GM10248 (cell line): ENCODE measurements around the gene ZNF718.

Experiments
- CTCF ChIA-PET: fragments of 300-600 bp; sonication (Branson Sonifier 250); formaldehyde crosslinking; extraction: SDS; loops from one replicate; lab custom pipeline; 2021; ENCODE audit warnings: antibody characterized with exemption; lab: Yijun Ruan, JAX
- POLR2A ChIA-PET: fragments of 350-650 bp; sonication (Branson Sonifier 250); formaldehyde crosslinking; extraction: SDS; loops from one replicate; lab custom pipeline; 2020; ENCODE audit warnings: antibody characterized with exemption; lab: Yijun Ruan, JAX
- DNase-seq: peaks from one replicate; pipeline ENCODE4 v3.0.0; 2012; ENCODE audit errors: extremely low spot score
- CTCF ChIP-seq: IDR thresholded peaks from 2 replicates; pipeline ENCODE4 v1.5.1; 2012; ENCODE audit warnings: mild to moderate bottlenecking, low read depth; ENCODE audit errors: extremely low read depth, missing control alignments, control extremely low read depth

ZNF718 gene

GRCh38 chr4:107444-108429, 16.6 kb upstream of the ZNF718 start:
- DNase-seq = no peak
- CTCF ChIA-PET = no interaction called here
- POLR2A ChIA-PET = no interaction called here
- no peak for TF ChIP-seq CTCF

- CTCF ChIA-PET = interaction anchor here (1.2 kb wide), 1 partner anchor 13 kb away, joined by 3 read pairs; no protein-coding TSS in a partner anchor
- POLR2A ChIA-PET = no interaction called here
- no peak for DNase-seq
- no peak for TF ChIP-seq CTCF
These were observed 11.5 kb upstream of the ZNF718 start for GRCh38 chr4:112771-113170.

GRCh38 chr4:113732-114131, 10.6 kb upstream of the ZNF718 start:
- DNase-seq = no peak
- TF ChIP-seq CTCF = no peak

GRCh38 chr4:114149-114548, 10.2 kb upstream of the ZNF718 start:
- CTCF ChIA-PET = no interaction called here
- POLR2A ChIA-PET = no interaction called here
- no peak for TF ChIP-seq CTCF
- no peak for DNase-seq

More at GRCh38 chr4:113732-114131, 10.6 kb upstream of the ZNF718 start:
- CTCF ChIA-PET = interaction anchor here (1.2 kb wide), 1 partner anchor 14 kb away, joined by 3 read pairs; no protein-coding TSS in a partner anchor
- POLR2A ChIA-PET = no interaction called here

- ChIA-PET POLR2A (no interaction called here), CTCF (no interaction called here)
- no peak for DNase-seq
- TF ChIP-seq CTCF = no peak
These were observed 7.8 kb upstream of the ZNF718 start for GRCh38 chr4:116499-116898.

GRCh38 chr4:120616-121015, 3.7 kb upstream of the ZNF718 start:
- DNase-seq = no peak

More at GRCh38 chr4:120616-121015, 3.7 kb upstream of the ZNF718 start:
- CTCF ChIA-PET = no interaction called here
- TF ChIP-seq CTCF = no peak
- POLR2A ChIA-PET = no interaction called here
